GM18870 (cell line): ENCODE measurements around the gene SH2B3.

ENCODE experiments used
- ATAC-seq: cut with Tn5 transposase; IDR thresholded peaks from one replicate; pipeline ENCODE4 v1.9.1; 2021; ENCODE audit warnings: moderate library complexity; ENCODE audit not compliant: unreplicated experiment

SH2B3 gene

DNA sequence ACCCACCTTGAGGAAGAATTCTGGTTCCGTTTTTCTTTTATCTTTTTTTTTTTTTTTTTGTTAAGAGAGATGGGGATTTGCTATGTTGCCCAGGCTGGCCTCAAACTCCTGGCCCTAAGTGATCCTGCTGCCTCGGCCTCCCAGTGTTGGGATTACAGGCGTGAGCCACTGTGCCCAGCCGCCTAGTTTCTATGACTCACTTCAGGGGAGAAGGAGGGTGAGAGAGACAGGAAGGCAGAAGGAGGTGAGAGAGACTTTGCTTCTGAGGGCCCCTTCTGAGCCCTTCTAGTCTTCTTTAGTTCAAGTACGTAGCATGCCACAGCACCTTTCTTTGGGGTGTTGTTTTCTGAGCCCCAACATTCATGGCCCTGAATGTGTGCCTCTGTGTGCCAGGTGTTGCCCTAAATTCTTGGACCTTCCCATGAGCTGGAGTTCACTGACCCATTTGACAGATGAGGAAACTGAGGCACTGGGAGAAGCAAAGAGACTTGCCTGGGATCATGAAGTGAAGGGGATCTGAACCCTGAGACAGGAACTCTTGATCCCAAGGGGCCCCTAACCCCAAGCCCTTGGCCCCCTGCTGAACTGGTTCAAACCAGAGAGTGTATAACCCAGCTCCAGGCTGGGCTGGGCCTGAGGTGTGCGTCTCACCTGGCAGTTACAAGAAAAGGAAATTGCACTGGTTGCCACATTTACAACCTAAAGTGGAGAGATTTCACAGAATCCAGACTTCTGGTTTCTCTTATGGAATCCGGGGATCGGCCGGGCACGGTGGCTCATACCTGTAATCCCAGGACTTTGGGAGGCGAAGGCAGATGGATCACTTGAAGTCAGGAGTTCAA, 20.8 kb downstream of the SH2B3 start:
- ATAC-seq = no peak

- no peak for ATAC-seq
Observed at GRCh38 chr12:111427417-111428074, 21.8 kb downstream of the SH2B3 start.

- ATAC-seq = no peak
Observed at GRCh38 chr12:111428081-111428727, 22.5 kb downstream of the SH2B3 start.

DNA sequence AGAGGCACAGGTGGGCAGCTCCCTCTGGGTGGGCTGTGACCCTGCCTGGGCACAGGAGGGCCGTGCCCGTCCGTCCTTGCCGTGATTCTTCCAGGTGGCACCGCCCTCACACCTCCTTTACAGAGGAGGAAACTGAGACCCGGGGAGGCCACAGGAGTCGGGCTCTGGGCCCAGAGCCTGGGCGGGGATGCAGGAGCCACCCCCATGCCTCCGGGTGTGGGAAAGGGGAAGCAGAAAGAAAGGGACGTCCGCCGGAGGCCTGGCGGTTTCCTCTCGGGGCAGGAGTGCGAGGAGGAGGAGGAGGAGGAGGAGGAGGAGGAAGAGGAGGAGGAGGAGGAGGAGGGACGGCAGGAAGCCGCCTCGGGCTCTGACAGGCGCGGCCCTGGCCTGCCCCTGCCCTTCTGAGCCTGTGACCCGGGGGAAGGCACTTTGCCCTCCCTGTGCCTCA, 23.0 kb downstream of the SH2B3 start:
- no peak for ATAC-seq

- no peak for ATAC-seq
Observed at GRCh38 chr12:111429828-111430432, 24.2 kb downstream of the SH2B3 start.

DNA sequence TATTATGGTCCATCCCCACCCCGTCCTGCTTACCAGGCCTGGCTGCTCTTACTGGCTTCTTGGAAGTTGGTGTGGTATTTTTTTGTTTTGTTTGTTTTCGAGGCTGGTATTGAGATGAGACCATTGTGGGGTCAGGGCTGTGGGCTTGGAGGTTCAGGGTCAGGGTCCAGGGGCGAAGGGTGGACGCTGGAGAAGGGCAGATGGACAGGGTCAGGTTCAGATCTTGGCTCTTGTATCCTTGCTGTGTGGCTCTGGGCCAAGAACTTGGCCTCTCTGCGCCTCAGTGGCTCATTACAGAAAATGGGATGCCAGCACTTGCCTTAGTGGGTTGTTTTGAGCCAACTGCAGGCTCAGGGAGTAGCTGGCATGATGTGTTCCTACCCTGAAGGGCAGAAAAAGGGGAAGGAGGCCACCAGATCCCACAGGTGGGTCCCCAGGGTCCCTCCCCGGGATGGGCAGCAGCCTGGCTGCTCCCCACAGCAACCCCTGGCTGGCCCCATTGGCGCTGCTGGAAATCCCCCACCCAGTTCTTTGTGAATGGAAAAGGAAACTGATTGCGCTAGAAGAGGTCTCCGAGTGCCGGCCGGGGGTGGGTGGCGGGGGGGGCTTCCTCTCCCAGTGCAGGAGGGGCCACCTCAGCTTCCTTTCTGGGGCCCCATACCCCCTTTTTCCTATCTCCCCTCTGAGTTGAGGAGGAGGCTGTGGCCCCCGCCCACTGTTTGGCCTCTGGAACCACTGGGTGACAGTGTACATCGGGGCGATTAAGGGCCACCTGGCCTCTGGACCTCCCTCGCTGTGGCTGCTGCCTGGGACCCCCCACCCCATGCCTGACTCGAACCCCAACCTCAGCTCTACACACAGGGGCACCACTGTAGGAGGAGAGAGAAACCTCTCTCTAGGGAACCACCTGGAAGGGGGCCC, 25.0 kb downstream of the SH2B3 start:
- ATAC-seq = no peak

DNA sequence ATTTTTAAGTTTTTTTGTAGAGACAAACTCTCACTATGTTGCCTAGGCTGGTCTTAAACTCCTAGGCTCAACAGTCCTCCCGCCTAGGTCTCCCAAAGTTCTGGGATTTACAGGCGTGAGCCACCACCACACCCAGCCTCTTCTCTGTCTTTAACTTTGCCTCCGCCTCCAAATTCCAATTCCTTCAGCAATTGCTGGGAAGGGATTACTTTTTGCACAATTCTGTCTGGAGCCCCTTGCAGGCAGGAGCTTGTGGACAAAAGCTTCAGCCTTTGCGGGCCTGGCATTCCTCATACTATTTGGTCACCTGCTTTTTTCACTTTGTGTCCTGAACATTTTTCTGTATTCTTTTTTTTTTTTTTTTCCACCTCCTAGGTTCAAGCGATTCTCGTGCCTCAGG, 26.0 kb downstream of the SH2B3 start:
- ATAC-seq = no peak

- ATAC-seq = no peak
Observed at GRCh38 chr12:111434049-111434448, 28.3 kb downstream of the SH2B3 start.

- peak; percentile 67 for ATAC-seq
Observed at GRCh38 chr12:111434680-111435338, 29.1 kb downstream of the SH2B3 start.

GRCh38 chr12:111435661-111436201, 30.0 kb downstream of the SH2B3 start:
- no peak for ATAC-seq

- ATAC-seq = no peak
Observed at GRCh38 chr12:111436266-111436665, 30.5 kb downstream of the SH2B3 start.

GRCh38 chr12:111436811-111437210, 31.1 kb downstream of the SH2B3 start:
- ATAC-seq = no peak

DNA sequence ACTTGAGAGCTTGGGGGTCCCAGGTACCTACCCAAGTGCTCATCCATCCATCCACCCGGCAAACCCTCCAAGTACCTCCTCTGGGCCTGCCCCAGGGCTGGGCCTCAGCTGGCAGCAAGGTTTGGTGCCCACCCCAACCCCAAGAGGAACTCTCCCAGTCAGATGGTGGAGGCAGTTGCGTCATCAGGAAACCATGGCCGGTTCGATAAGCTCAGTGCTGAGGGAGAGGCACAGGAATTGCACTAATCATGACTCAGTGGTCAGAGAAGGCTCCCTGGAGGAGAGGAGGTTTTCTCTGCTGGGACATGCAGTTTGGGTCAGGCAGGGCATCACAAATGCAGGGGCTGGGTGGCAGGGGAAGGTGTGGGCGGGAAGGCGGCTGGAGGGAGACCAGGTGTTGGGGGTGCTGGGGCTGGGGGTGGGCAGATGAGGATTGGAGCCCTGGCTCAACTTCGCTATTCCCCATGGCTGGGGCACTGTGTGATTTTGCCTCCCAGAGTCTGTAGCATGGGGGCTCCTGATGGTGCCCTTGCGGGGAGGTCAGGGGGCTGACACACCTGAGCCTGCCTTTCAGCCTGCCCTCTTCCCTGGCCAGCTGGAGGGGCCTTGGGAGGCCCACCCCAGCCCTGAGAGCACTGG, 32.2 kb downstream of the SH2B3 start:
- no peak for ATAC-seq

- ATAC-seq = no peak
Observed at GRCh38 chr12:111438481-111438880, 32.8 kb downstream of the SH2B3 start.

GRCh38 chr12:111439657-111440151, 34.0 kb downstream of the SH2B3 start:
- ATAC-seq = no peak

DNA sequence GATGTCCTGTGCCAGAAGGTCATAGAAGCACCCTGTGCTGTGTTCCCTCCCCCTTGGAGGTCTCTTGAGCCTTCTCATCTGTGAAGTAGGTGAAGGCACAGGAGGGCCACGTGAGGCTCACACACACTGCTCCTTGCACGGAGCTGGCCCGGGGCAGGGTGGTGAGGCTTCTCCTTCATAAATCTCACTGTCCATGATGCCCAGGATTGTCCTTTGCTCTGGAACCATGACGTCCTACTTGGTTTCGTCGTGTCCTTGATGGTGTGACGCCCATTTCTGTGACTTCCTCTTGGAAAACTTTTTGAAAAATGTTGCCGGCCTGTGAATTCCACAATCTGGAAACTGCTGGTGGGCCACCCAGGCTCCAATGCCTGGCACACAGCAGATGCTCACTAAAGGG, 34.4 kb downstream of the SH2B3 start:
- no peak for ATAC-seq

GRCh38 chr12:111440631-111441030, 34.9 kb downstream of the SH2B3 start:
- no peak for ATAC-seq

DNA sequence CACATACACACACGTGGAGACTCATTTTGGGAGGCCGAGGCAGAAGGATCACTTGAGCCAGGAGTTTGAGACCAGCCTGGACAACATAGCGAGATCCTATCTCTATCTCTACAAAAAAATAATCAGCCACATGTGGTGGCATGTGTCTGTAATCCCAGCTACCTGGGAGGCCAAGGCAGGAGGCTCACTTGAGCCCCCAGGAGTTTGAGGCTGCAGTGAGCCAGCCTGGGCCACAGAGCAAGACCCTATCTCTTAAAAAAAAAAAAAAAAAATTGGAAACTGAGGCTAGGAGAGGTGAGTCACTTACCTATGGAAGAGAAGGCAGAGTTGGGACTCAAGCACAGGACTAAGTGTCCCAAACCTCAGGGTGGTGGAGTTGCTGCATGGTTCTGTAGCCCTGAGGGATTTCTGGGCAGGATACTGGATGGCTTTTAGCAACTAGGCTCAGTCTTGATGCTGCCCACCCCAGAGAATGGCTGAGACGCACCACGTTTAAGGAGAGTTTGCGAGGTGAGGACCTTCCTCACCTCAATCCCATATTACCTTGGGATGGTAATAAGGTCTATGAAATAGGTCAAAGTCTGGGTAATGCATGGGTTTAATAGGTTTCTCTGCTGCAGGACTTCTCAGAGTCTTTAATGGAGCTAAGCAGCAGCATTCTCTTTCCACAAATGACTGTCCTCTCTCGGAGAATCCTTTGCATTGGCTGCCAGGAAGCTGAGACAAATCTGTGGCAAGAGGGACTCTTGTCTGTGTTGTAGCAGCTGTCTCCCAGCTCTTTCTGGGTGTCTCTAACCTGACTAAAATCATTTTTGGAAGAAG, 35.6 kb downstream of the SH2B3 start:
- ATAC-seq = no peak
